Gastrocnemius medialis (tissue), 4 donors: Measurements from ENCODE around the gene ZNF274. TPM values are rescaled to one million over a fixed set of nuclear protein-coding genes. Genes with fewer than 3 reads are reported as not detected.
A peak's percentile ranks its signal among the peaks of the same experiment; 100 is the strongest.

Source experiments
- ATAC-seq, 2 donors: fragments of 150-250 bp; one replicate each; pipeline ENCODE4 v1.9.1; 2016
- DNase-seq, 2 donors: peaks; one replicate each; pipeline ENCODE4 v3.0.0-alpha.2; 2019
- H3K27ac ChIP-seq, 4 donors: fragments of 200-600 bp; sonication (generic); 1 replicate in 1 of 4; 2 replicates in 3 of 4; pipeline ENCODE4 v1.5.1; 2016 to 2018; ENCODE audit warnings: mild to moderate bottlenecking in 2 of 4, moderate library complexity in 1 of 4
- H3K27me3 ChIP-seq, 3 donors: fragments of 200-600 bp; sonication (generic) in 2 of 3; 1 replicate in 1 of 3; 2 replicates in 2 of 3; pipeline versions ENCODE4 v1.5.1 to v1.6.0; 2016 to 2019; ENCODE audit warnings: mild to moderate bottlenecking in 1 of 3, moderate library complexity in 1 of 3
- H3K36me3 ChIP-seq, 2 donors: fragments of 200-600 bp; sonication (generic) in 1 of 2; one replicate each; pipeline ENCODE4 v1.5.1; 2017 to 2018
- H3K4me1 ChIP-seq, 2 donors: fragments of 200-600 bp; sonication (generic) in 1 of 2; one replicate each; pipeline ENCODE4 v1.5.1; 2016 to 2017; ENCODE audit warnings: mild to moderate bottlenecking in 2 of 2
- H3K4me3 ChIP-seq, 4 donors: fragments of 200-600 bp; sonication (generic) in 3 of 4; 1 replicate in 1 of 4; 2 replicates in 3 of 4; pipeline ENCODE4 v1.5.1; 2016 to 2019; ENCODE audit warnings: mild to moderate bottlenecking in 2 of 4
- H3K9me3 ChIP-seq, 3 donors: fragments of 200-600 bp; sonication (generic) in 2 of 3; 1 replicate in 1 of 3; 2 replicates in 2 of 3; pipeline ENCODE4 v1.5.1; 2016 to 2019
- POLR2A ChIP-seq, 2 donors: fragments of 450-650 bp; IDR thresholded peaks; one replicate each; pipeline ENCODE4 v1.6.1; 2017; ENCODE audit warnings: antibody characterized with exemption in 2 of 2, mild to moderate bottlenecking in 2 of 2, moderate library complexity in 2 of 2
- in situ Hi-C, 4 donors: fragments of 200-750 bp; cut with MboI; loops; one replicate each; pipeline versions ENCODE4 v1.15.0 to v1.8.0; 2017; ENCODE audit warnings: low sequenced_read_pairs in 4 of 4
- intact Hi-C: fragments of 100-400 bp; cut with DNase I; formaldehyde crosslinking; loops from one replicate; pipeline ENCODE4 v1.15.1; 2023; ENCODE audit warnings: low total_unique reads
- total RNA-seq, 4 donors: library from RNA; depleted of rRNA; stranded (reverse); fragments of >200 nt; gene quantifications; one replicate each; pipeline versions ENCODE4 v1.1.0 to v1.2.3, GENCODE V29; 2016
- TF ChIP-seq, protein P1 (sequence below), 5 experiments: fragments of 450-650 bp in 3 of 5; fragments of 200-600 bp in 2 of 5; sonication (generic) in 2 of 5; IDR thresholded peaks in 4 of 5; conservative IDR thresholded peaks in 1 of 5; 1 replicate in 4 of 5; 2 replicates in 1 of 5; pipeline ENCODE4 v1.5.1; 2016 to 2019; ENCODE audit warnings: antibody characterized with exemption in 5 of 5, mild to moderate bottlenecking in 3 of 5, moderate library complexity in 3 of 5

The ZNF274 gene
- total RNA-seq, 4 donors from 2014 or later = 9.0 to 20.7 (median 13.4) TPM

DNA sequence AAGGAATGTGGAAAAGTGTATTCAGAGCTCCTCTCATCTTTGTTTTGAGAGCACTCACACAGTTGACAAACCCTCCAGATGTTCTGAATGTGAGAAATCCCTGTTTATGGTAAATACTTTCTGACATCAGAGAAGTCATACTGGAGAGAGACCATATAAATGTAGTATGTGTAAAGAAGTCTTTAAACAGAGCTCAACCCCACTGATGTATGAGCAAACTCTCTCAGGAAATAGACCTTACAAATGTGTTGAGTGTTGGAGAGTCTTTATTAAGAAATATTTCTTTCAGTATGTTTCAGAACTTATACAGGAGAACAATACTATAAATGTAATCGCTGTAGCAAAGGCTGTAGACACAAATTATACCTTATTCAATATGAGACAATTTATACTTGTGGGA, 16.6 kb upstream of the ZNF274 start:
- ATAC-seq = no peak
- peaks cover 7 to 32% (median 10%) of the 10 kb centered on the region in 3 donors for H3K9me3 ChIP-seq
- H3K27me3 ChIP-seq = peaks cover 0 to 7% (median 0%) of the 10 kb centered on the region in 3 donors
- H3K4me3 ChIP-seq = peak overlapping the region in 1 of 4 donors; percentile 27
- no peak overlapping the region for H3K27ac ChIP-seq
- no peaks in the 10 kb centered on the region for H3K36me3 ChIP-seq
- intact Hi-C loops = no loop called here
- TF ChIP-seq, protein P1, sequence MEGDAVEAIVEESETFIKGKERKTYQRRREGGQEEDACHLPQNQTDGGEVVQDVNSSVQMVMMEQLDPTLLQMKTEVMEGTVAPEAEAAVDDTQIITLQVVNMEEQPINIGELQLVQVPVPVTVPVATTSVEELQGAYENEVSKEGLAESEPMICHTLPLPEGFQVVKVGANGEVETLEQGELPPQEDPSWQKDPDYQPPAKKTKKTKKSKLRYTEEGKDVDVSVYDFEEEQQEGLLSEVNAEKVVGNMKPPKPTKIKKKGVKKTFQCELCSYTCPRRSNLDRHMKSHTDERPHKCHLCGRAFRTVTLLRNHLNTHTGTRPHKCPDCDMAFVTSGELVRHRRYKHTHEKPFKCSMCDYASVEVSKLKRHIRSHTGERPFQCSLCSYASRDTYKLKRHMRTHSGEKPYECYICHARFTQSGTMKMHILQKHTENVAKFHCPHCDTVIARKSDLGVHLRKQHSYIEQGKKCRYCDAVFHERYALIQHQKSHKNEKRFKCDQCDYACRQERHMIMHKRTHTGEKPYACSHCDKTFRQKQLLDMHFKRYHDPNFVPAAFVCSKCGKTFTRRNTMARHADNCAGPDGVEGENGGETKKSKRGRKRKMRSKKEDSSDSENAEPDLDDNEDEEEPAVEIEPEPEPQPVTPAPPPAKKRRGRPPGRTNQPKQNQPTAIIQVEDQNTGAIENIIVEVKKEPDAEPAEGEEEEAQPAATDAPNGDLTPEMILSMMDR (IDR thresholded peaks at IDR 0.05 in 4 of 5, conservative IDR thresholded peaks at IDR 0.05 in 1 of 5) = no peak
- TF ChIP-seq POLR2A (IDR thresholded peaks at IDR 0.05) = no peak
- in situ Hi-C loops = no loop called here
- no peaks in the 10 kb centered on the region for H3K4me1 ChIP-seq
- no peak for DNase-seq

DNA sequence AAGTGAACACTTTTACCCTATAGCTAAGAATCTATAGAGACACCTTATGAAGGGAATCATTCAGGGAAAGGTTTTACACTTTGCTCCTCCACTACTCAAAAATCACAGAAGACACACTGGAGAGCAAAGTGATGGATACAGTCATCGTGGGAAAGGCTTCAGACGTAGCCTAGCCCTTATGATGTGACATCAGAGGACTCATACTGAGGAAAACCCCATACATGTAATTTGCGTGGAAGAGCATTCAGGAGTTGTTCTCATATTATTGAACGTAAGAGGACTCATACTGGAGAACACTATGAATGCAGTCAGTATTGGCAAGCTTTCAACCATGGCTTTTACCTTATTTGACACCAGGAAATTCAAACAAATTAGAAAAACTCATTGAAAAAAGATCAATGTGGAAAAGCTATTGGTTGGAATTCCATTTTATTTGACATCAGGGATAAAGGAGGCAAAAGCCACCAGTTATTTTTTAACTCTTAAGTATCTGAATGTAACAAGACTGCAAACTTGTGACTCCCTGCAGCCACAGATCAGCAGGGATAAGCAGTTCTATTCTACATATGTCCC, 16.1 kb upstream of the ZNF274 start:
- in situ Hi-C loops (no loop called here), intact Hi-C loops (no loop called here)
- no peak overlapping the region for H3K27ac ChIP-seq
- TF ChIP-seq, protein P1 (IDR thresholded peaks at IDR 0.05 in 4 of 5, conservative IDR thresholded peaks at IDR 0.05 in 1 of 5) = no peak
- no peak for TF ChIP-seq POLR2A (IDR thresholded peaks at IDR 0.05)
- no peaks in the 10 kb centered on the region for H3K4me1 ChIP-seq
- peak overlapping the region in 1 of 4 donors; percentile 27 for H3K4me3 ChIP-seq
- ATAC-seq (no peak), DNase-seq (no peak)
- H3K27me3 ChIP-seq = peaks cover 0 to 7% (median 0%) of the 10 kb centered on the region in 3 donors
- no peaks in the 10 kb centered on the region for H3K36me3 ChIP-seq
- H3K9me3 ChIP-seq = peaks cover 7 to 37% (median 10%) of the 10 kb centered on the region in 3 donors

DNA sequence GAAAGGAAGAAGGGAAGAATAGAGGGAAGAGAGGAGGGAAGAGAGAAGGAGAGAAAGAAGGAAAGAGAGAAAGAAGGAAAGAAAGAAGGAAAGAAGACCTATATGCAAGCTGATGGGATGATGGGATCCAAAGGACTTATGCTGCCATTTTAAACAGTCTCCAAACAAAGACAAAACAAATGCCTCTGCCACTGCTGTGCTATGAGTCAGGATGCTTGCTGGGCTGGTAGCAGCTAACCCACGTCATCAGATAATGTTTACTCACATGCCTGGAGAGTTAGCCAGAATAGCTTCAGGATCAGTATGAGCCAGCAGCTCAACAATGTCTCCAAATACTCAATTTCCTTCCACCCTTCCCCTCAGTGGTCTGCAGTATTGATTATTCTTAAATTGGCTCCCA, 12.0 kb upstream of the ZNF274 start:
- Histone ChIP-seq H3K27ac (no peak overlapping the region), H3K4me3 (no peak overlapping the region), H3K9me3 (peaks cover 10 to 41% (median 11%) of the 10 kb centered on the region in 3 donors), H3K27me3 (peaks cover 0 to 7% (median 0%) of the 10 kb centered on the region in 3 donors), H3K4me1 (no peaks in the 10 kb centered on the region), H3K36me3 (no peaks in the 10 kb centered on the region)
- no peak for DNase-seq
- intact Hi-C loops (no loop called here), in situ Hi-C loops (no loop called here)
- TF ChIP-seq, protein P1 (IDR thresholded peaks at IDR 0.05 in 4 of 5, conservative IDR thresholded peaks at IDR 0.05 in 1 of 5) = no peak
- no peak for TF ChIP-seq POLR2A (IDR thresholded peaks at IDR 0.05)
- no peak for ATAC-seq

DNA sequence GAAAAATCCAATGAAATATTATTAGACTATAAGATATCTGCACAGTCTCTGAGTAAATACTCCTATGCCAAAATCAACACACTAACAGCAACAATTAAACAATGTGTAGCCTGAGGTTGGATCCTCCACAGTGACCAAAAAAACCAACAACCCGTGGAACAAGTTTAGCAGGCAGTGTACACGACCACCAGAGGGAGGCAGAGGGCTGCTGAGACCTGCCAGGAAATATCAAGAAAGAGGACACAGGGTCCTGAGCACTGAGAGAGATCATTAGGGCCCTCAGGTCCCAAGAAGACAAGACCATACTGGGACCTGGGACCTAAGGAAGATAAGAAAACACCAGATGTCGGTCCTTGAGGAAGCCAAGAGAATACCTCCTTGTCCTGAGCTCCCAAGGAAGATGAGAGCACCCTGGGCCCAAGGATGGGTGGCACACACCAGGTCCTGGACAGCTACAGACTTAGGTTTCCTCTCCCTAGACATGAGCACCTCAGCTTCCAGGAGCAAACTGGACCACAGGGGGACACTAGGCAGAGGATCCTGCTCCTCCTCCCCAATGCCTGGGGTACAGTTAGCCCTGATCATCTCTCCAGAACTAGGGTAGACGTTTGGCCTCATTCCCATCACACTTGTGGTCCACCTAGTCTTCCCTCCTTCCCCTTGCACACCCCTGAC, 822 bp upstream of the ZNF274 start:
- Histone ChIP-seq H3K27me3 (no peaks in the 10 kb centered on the region), H3K4me3 (peak overlapping the region; percentile 82 to 94 (median 92)), H3K4me1 (peaks cover 0 to 5% of the 10 kb centered on the region in 2 donors), H3K27ac (peak overlapping the region; percentile 92 to 99 (median 98)), H3K36me3 (peaks cover 12 to 77% of the 10 kb centered on the region in 2 donors), H3K9me3 (peaks cover 7 to 80% (median 54%) of the 10 kb centered on the region in 3 donors)
- intact Hi-C loops (loop anchor here (2.0 to 10.0 kb wide), 5 partner anchors 47 to 1615 kb away; partner anchors contain the start of genes ZNF132, ZNF470, ZNF544 and ZNF772), in situ Hi-C loops (no loop called here)
- TF ChIP-seq, protein P1 (IDR thresholded peaks at IDR 0.05 in 4 of 5, conservative IDR thresholded peaks at IDR 0.05 in 1 of 5) = peak; percentile 13 to 41 (median 23)
- TF ChIP-seq POLR2A (IDR thresholded peaks at IDR 0.05) = no peak
- DNase-seq (no peak), ATAC-seq (no peak)
